BE2C (cell line): ENCODE data around the gene TP53BP2.
"Not testable (repeated sequence)": the region's sequence is repeated elsewhere in the genome, so short reads cannot be mapped to it uniquely, and the experiment has no call there.

Experiments used
- DNase-seq: peaks from one replicate; pipeline ENCODE4 v3.0.0-alpha.2; 2020
- H3K27me3 ChIP-seq: fragments of 250-450 bp; sonication (Bioruptor Pico); 2 replicates; pipeline ENCODE4 v1.5.1; 2020; ENCODE audit warnings: mild to moderate bottlenecking
- H3K36me3 ChIP-seq: fragments of 250-450 bp; sonication (Bioruptor Pico); 2 replicates; pipeline ENCODE4 v1.5.1; 2020; ENCODE audit warnings: mild to moderate bottlenecking
- H3K4me1 ChIP-seq: fragments of 250-450 bp; sonication (Bioruptor Pico); 2 replicates; pipeline ENCODE4 v1.5.1; 2020
- H3K4me3 ChIP-seq: 2 replicates; pipeline ENCODE4 v1.5.1; 2011; ENCODE audit warnings: low read depth, low read length
- H3K9me3 ChIP-seq: fragments of 250-450 bp; sonication (Bioruptor Pico); 2 replicates; pipeline ENCODE4 v1.5.1; 2020
- CTCF ChIP-seq: IDR thresholded peaks from 2 replicates; pipeline ENCODE4 v1.5.1; 2012; ENCODE audit warnings: mild to moderate bottlenecking, low read depth, low read length

TP53BP2 gene

DNA sequence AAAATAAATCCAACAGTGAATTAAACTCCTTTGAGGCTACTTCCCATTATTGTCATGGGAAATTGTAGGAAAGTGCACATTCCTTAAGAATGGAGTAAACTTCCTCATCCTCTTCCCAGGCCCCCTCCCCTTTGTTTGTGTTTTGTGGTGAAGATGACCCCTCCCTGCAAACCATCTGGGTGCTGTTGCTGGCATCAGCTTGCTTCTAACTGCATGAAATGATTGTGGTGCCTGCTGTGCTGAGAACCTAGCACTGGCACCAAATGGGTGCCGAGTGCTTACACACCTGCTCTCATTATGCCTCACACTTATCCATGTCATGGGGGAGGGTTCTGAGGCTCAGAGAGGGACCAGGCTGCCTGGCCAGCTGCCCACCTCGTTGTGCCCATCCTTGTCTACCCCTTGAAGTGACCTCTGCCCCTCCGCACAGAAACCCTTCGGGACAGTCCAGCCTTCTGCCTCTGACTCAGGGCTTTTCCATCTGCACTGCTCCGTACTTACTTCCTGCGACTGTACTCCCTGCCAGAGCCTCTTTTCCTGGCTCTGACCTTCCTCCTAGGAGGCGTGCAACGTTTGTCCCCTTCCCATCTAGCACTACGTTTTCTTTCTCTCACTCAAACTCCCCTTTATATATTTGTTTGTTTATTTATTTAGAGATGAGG is 102.8 kb downstream of the TP53BP2 start:
- H3K36me3 ChIP-seq: peaks cover 3% of the 10 kb centered on the region

DNA sequence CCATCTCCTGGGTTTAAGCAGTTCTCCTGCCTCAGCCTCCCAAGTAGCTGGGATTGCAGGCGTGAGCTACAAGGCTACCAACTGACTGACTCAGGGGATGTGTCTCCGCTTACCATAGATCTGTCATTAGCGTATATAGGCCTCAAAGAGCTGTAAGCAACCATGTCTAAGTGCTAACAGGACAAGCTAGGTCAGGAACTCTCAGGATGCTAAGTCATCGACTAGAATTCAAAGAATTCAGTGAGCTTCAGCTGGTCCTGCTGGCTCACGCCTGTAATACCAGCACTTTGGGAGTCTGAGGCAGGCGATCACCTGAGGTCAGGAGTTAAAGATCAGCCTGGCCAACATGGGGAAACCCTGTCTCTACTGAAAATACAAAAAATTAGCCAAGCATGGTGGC is 103.9 kb downstream of the TP53BP2 start:
- peaks cover 6% of the 10 kb centered on the region; the same call in 1 of the 2 replicates for H3K4me1 ChIP-seq
- peaks cover 3% of the 10 kb centered on the region for H3K36me3 ChIP-seq
- no peak for TF ChIP-seq CTCF
- no peak for DNase-seq
- no peaks in the 10 kb centered on the region for H3K9me3 ChIP-seq
- H3K27me3 ChIP-seq: no peaks in the 10 kb centered on the region
- no peak overlapping the region for H3K4me3 ChIP-seq

More for the DNA sequence above, 102.8 kb downstream of the TP53BP2 start:
- H3K4me3 ChIP-seq: no peak overlapping the region
- H3K9me3 ChIP-seq: no peaks in the 10 kb centered on the region
- H3K27me3 ChIP-seq: no peaks in the 10 kb centered on the region
- no peak for TF ChIP-seq CTCF
- peaks cover 6% of the 10 kb centered on the region; the same call in 1 of the 2 replicates for H3K4me1 ChIP-seq
- DNase-seq: no peak

- not testable (repeated sequence) for DNase-seq, H3K9me3 ChIP-seq, H3K36me3 ChIP-seq, H3K27me3 ChIP-seq, H3K4me3 ChIP-seq, H3K4me1 ChIP-seq
These were observed 105.6 kb downstream of the TP53BP2 start for GRCh38 chr1:223740038-223740736.

GRCh38 chr1:223739366-223740037 is 106.2 kb downstream of the TP53BP2 start:
- Histone ChIP-seq H3K36me3 (no peaks in the 10 kb centered on the region), H3K27me3 (no peaks in the 10 kb centered on the region), H3K9me3 (no peaks in the 10 kb centered on the region), H3K4me1 (peaks cover 6% of the 10 kb centered on the region; the same call in 1 of the 2 replicates), H3K4me3 (no peak overlapping the region)
- no peak for TF ChIP-seq CTCF
- DNase-seq: no peak

DNA sequence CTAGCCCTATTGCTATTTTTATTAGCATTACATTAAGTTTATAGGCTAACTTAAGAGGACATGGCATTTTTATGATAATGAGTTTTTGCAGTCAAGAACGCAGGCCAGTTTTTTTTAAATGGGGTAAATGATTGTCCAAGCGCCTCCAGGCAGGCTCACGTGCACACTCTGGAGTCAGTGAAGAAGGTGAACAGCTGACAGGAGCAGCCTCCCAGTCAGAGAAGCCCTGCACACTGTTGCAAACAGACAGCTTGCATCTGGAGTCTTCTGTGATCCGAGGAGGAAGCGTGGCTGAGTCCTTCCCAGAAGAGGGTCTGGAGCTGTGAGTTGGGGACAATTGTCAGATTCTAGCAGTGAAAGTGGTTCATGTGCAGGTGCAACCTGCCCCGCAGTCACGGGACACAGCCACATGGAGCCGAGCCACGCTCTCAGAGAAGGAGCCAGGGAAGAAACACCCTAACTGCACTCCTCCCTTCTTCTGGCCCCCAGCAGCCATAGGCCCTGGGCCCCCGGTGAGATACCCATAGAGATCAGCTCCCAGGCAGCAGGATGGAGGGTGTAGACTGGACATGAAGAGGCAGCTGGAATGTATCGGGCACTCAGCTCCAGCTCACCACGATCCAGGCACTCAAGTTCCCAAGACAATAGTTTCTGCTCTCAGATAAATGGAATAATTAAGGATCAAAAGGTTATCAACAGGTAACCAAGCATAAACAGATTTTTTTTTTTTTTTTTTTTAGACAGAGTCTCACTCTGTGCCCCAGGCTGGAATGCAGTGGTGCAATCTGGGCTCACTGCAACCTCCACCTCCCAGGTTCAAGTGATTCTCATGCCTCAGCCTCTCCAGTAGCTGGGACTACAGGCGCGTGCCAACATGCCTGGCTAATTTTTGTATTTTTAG is 107.0 kb downstream of the TP53BP2 start:
- no peak for TF ChIP-seq CTCF
- no peak for DNase-seq
- peaks cover 7% of the 10 kb centered on the region; the same call in 1 of the 2 replicates for H3K4me1 ChIP-seq
- no peaks in the 10 kb centered on the region for H3K9me3 ChIP-seq
- H3K27me3 ChIP-seq: no peaks in the 10 kb centered on the region
- no peaks in the 10 kb centered on the region for H3K36me3 ChIP-seq
- H3K4me3 ChIP-seq: no peak overlapping the region

- H3K36me3 ChIP-seq: no peaks in the 10 kb centered on the region
- no peaks in the 10 kb centered on the region for H3K27me3 ChIP-seq
- H3K9me3 ChIP-seq: no peaks in the 10 kb centered on the region
- TF ChIP-seq CTCF: no peak
- no peak for DNase-seq
- H3K4me3 ChIP-seq: no peak overlapping the region
- H3K4me1 ChIP-seq: peaks cover 16% of the 10 kb centered on the region; the same call in 1 of the 2 replicates
These were observed 108.4 kb downstream of the TP53BP2 start for GRCh38 chr1:223737342-223737741.

DNA sequence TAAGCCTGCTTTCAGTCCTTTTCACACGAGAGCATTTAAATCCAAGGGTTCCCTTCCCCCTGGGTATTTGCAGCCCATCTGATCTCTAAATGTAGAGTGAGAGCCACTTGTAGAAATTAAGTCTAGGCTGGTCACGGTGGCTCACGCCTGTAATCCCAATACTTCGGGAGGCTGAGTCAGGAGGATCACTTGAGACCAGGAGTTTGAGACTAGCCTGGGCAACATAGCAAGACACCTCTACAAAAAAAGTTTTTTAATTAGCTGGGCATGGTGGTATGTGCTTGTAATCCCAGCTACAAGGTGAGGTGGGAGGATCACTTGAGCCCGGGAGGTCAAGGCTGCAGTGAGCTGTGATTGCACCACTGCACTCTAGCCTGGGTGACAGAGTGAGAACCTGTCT is 109.1 kb downstream of the TP53BP2 start:
- not testable (repeated sequence) for DNase-seq, H3K9me3 ChIP-seq, H3K4me3 ChIP-seq, H3K36me3 ChIP-seq, H3K27me3 ChIP-seq
- H3K4me1 ChIP-seq: peaks cover 18% of the 10 kb centered on the region
